SK-N-MC (cell line): ENCODE measurements around the gene SGPP2.

Source experiments
- EZH2 ChIP-seq: fragments of 200-600 bp; sonication (generic); IDR thresholded peaks from one replicate; pipeline ENCODE4 v1.6.1; 2017; ENCODE audit warnings: antibody characterized with exemption
- FOXP2 ChIP-seq: optimal IDR thresholded peaks from 2 replicates; pipeline ENCODE3; 2011; ENCODE audit warnings: mild to moderate bottlenecking, moderate library complexity; ENCODE audit not compliant: insufficient read depth; ENCODE audit errors: extremely low read length, control extremely low read depth
- POLR2AphosphoS5 ChIP-seq: IDR thresholded peaks from 2 replicates; pipeline ENCODE4 v1.6.1; 2012; ENCODE audit warnings: mild to moderate bottlenecking, low read depth, low read length, borderline replicate concordance

DNA sequence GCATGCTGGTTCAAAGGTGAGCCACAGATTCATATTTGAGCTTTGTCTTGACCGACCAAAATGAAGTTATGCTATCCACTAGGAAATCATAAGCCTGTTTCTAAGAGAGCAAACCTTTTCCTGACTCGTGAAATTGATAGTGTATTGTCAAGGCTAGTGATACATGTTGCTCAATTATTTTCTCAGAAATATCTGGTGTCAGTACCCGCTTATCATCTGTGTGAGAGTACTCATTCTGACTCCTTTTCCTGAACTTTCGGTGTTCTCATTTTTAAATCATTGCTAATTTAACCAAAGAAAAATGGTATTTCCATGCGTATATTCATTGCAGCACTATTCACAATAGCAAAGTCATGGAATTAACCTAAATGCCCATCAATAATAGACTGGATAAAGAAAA, 56.2 kb downstream of the SGPP2 start:
- TF ChIP-seq POLR2AphosphoS5 (no peak), EZH2 (no peak), FOXP2 (no peak)
